ENCODE measurements around the gene ADRB2.

The ADRB2 gene

DNA sequence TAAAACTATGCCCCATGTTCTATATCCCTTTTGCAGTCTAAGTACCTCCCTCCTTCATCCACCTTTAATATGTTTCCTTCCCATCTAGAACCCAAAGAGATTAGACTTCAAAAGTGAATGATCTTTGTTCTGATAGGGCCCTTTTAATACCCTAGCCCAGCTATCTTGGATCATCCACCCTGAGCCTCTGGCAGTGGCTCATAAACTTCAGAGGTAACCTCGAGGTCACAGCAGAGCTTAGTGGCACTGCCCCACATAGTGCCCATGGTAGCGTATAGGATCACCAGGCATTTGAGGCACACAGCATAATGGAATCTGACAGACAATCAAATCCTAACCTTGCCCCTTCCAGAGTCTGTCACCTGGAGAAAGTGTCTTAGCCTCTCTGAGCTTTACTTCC, 15.8 kb downstream of the ADRB2 start:
- no peak for DNase-seq (ENCODE audit: low read depth in 1 of 2, low spot score in 1 of 2)
- no peak overlapping the region for H3K4me3 ChIP-seq (replicated peaks; ENCODE audit: insufficient read depth, low read length)
- no peak for TF ChIP-seq SPI1 (IDR thresholded peaks at IDR 0.05; ENCODE audit: borderline replicate concordance, low read depth)
- TF ChIP-seq, protein P1, sequence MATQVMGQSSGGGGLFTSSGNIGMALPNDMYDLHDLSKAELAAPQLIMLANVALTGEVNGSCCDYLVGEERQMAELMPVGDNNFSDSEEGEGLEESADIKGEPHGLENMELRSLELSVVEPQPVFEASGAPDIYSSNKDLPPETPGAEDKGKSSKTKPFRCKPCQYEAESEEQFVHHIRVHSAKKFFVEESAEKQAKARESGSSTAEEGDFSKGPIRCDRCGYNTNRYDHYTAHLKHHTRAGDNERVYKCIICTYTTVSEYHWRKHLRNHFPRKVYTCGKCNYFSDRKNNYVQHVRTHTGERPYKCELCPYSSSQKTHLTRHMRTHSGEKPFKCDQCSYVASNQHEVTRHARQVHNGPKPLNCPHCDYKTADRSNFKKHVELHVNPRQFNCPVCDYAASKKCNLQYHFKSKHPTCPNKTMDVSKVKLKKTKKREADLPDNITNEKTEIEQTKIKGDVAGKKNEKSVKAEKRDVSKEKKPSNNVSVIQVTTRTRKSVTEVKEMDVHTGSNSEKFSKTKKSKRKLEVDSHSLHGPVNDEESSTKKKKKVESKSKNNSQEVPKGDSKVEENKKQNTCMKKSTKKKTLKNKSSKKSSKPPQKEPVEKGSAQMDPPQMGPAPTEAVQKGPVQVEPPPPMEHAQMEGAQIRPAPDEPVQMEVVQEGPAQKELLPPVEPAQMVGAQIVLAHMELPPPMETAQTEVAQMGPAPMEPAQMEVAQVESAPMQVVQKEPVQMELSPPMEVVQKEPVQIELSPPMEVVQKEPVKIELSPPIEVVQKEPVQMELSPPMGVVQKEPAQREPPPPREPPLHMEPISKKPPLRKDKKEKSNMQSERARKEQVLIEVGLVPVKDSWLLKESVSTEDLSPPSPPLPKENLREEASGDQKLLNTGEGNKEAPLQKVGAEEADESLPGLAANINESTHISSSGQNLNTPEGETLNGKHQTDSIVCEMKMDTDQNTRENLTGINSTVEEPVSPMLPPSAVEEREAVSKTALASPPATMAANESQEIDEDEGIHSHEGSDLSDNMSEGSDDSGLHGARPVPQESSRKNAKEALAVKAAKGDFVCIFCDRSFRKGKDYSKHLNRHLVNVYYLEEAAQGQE (IDR thresholded peaks at IDR 0.05; ENCODE audit: insufficient replicate concordance, low read depth): no peak
- TF ChIP-seq, protein P2, sequence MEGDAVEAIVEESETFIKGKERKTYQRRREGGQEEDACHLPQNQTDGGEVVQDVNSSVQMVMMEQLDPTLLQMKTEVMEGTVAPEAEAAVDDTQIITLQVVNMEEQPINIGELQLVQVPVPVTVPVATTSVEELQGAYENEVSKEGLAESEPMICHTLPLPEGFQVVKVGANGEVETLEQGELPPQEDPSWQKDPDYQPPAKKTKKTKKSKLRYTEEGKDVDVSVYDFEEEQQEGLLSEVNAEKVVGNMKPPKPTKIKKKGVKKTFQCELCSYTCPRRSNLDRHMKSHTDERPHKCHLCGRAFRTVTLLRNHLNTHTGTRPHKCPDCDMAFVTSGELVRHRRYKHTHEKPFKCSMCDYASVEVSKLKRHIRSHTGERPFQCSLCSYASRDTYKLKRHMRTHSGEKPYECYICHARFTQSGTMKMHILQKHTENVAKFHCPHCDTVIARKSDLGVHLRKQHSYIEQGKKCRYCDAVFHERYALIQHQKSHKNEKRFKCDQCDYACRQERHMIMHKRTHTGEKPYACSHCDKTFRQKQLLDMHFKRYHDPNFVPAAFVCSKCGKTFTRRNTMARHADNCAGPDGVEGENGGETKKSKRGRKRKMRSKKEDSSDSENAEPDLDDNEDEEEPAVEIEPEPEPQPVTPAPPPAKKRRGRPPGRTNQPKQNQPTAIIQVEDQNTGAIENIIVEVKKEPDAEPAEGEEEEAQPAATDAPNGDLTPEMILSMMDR (IDR thresholded peaks at IDR 0.05; ENCODE audit: insufficient read depth, low read length): no peak
- no peak for TF ChIP-seq POLR2AphosphoS5 (IDR thresholded peaks at IDR 0.05; ENCODE audit: low read depth)
- TF ChIP-seq GABPA (IDR thresholded peaks at IDR 0.05; ENCODE audit: low read depth): no peak
- H3K27me3 ChIP-seq (ENCODE audit: insufficient read depth, poor library complexity, severe bottlenecking): no peaks in the 10 kb centered on the region
- H3K27ac ChIP-seq (replicated peaks): no peak overlapping the region

DNA sequence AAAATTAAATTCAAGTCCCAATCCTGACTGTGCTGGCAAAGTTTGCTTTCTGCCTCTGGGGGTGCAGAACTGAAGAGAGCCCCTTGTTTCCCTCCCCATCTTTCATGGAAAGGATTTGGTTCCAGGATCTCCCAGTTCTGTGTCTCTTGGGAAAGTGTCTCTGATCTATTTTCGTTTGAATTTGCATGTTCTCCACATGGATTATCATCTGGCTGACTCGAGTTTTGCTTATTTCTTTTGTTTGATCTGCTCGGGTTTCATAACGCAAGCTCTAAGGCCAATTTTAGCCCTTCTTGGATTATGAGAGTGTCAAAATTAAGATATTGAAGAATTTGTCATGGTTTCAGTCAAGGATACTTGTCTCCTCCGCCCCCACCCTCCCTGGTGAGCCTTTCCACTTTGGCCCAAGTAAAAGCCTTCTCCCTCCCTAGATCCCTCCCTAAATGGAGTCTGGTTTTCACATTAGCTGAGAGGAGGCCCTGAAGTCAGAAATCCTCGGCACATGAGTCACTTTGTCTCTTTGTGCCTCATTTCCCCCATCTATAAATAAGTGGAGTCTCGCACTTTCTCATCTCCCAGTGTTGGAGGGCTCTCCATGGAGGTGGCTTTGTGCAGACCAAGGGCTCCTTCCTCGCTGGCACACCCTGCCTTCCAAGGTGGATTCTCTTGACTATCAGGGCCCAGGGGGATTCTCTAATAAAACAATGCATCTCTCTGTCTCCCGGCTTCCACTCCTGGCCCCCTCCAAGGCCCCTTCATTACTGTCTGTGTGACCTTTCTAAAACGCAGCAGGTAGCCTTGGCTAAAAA, 17.3 kb downstream of the ADRB2 start:
- H3K27ac ChIP-seq (replicated peaks): no peak overlapping the region
- no peak for DNase-seq (ENCODE audit: low read depth in 1 of 2, low spot score in 1 of 2)
- H3K27me3 ChIP-seq (ENCODE audit: insufficient read depth, poor library complexity, severe bottlenecking): no peaks in the 10 kb centered on the region
- TF ChIP-seq, protein P2 (IDR thresholded peaks at IDR 0.05; ENCODE audit: insufficient read depth, low read length): no peak
- TF ChIP-seq, protein P1 (IDR thresholded peaks at IDR 0.05; ENCODE audit: insufficient replicate concordance, low read depth): no peak
- no peak for TF ChIP-seq SPI1 (IDR thresholded peaks at IDR 0.05; ENCODE audit: borderline replicate concordance, low read depth)
- no peak for TF ChIP-seq GABPA (IDR thresholded peaks at IDR 0.05; ENCODE audit: low read depth)
- TF ChIP-seq POLR2AphosphoS5 (IDR thresholded peaks at IDR 0.05; ENCODE audit: low read depth): no peak
- H3K4me3 ChIP-seq (replicated peaks; ENCODE audit: insufficient read depth, low read length): no peak overlapping the region

DNA sequence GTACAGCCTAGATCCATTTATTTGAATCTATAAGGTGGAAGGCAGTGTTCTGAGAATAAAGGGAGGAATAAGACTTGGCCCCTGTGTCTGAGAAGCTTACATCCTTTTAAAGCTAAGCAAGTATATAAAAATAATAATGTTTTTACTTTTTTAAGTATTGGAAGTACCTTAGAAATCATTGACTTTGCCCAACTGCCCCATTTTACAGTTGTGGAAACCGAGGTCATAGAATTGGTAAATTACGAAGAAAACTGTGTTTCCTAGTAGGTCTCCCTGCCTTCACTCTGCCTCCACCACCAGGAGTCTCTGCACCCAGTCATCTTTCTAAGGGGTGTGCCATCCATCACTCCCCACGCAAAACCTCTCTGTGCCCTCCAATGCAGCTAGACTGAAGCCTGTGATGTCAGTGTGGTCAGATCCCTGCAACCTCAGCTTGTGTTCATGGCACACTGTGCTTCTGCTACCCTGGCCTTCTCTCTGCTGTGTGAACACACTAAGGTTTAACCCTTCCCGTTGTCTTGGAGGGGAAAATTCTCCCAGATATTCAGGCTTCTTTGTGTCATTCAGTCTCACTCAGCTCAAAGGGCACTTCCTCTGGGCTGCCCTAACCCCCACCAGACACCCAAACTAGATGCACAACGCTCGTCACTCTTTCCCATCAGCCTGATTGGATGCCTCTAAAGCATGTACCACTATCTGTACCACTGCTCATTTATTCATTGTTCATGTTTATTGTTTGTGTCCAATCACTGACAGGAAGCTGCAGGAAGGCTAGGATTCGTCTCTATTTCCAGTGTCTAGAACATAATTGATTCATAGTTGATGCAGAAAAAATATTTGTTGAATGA, 18.2 kb downstream of the ADRB2 start:
- no peak overlapping the region for H3K27ac ChIP-seq (replicated peaks)

DNA sequence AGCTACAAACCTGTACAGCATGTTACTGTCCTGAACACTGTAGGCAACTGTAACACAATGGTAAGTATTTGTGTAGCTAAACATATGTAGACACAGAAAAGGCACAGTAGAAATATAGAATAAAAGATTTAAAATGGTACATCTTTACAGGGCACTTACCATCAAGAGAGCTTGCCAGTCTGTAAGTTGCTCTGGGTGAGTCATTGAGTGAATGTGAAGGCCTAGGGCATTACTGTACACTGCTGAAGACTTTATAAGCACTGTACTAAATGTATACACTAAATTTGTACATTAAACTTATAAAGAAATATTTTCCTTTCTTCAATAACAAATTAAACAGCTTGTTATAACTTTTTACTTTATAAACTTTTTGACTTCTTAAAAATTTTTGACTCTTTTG, 20.5 kb downstream of the ADRB2 start:
- TF ChIP-seq GABPA (IDR thresholded peaks at IDR 0.05; ENCODE audit: low read depth) (no peak), SPI1 (IDR thresholded peaks at IDR 0.05; ENCODE audit: borderline replicate concordance, low read depth) (no peak), POLR2AphosphoS5 (IDR thresholded peaks at IDR 0.05; ENCODE audit: low read depth) (no peak)
- TF ChIP-seq, protein P2 (IDR thresholded peaks at IDR 0.05; ENCODE audit: insufficient read depth, low read length): no peak
- TF ChIP-seq, protein P1 (IDR thresholded peaks at IDR 0.05; ENCODE audit: insufficient replicate concordance, low read depth): no peak
- no peak overlapping the region for H3K4me3 ChIP-seq (replicated peaks; ENCODE audit: insufficient read depth, low read length)
- DNase-seq (ENCODE audit: low read depth in 1 of 2, low spot score in 1 of 2): no peak
- H3K27me3 ChIP-seq (ENCODE audit: insufficient read depth, poor library complexity, severe bottlenecking): no peaks in the 10 kb centered on the region
- no peak overlapping the region for H3K27ac ChIP-seq (replicated peaks)

More for the DNA sequence above, 18.2 kb downstream of the ADRB2 start:
- H3K27me3 ChIP-seq (ENCODE audit: insufficient read depth, poor library complexity, severe bottlenecking): no peaks in the 10 kb centered on the region
- no peak for TF ChIP-seq POLR2AphosphoS5 (IDR thresholded peaks at IDR 0.05; ENCODE audit: low read depth)
- DNase-seq (ENCODE audit: low read depth in 1 of 2, low spot score in 1 of 2): no peak
- no peak overlapping the region for H3K4me3 ChIP-seq (replicated peaks; ENCODE audit: insufficient read depth, low read length)
